GM19099 (cell line): ENCODE measurements around the gene ASCL4.
A peak's percentile ranks its signal among the peaks of the same experiment; 100 is the strongest.

ENCODE experiments used
- POLR2A ChIP-seq: IDR thresholded peaks from 3 replicates; pipeline ENCODE4 v1.6.1; 2011; ENCODE audit warnings: low read depth; ENCODE audit not compliant: insufficient read length; ENCODE audit errors: extremely low read depth

ASCL4 gene

GRCh38 chr12:107774349-107775029 is at the start of gene ASCL4:
TSS of gene ASCL4 (plus strand) at chr12:107774704. CDS start at chr12:107775219, 515 bp downstream.
- TF ChIP-seq POLR2A, result no peak

- TF ChIP-seq POLR2A, result no peak
These were observed 43.7 kb upstream of the ASCL4 start for GRCh38 chr12:107730618-107731341.

- no peak for TF ChIP-seq POLR2A
These were observed 43.1 kb upstream of the ASCL4 start for GRCh38 chr12:107731366-107731765.

GRCh38 chr12:107732365-107732764 is 42.1 kb upstream of the ASCL4 start:
- no peak for TF ChIP-seq POLR2A

GRCh38 chr12:107734139-107734538 is 40.4 kb upstream of the ASCL4 start:
- no peak for TF ChIP-seq POLR2A

GRCh38 chr12:107735763-107736162 is 38.7 kb upstream of the ASCL4 start:
- no peak for TF ChIP-seq POLR2A

GRCh38 chr12:107736914-107737313 is 37.6 kb upstream of the ASCL4 start:
- TF ChIP-seq POLR2A, result no peak

GRCh38 chr12:107748472-107748871 is 26.0 kb upstream of the ASCL4 start:
- TF ChIP-seq POLR2A, result no peak

GRCh38 chr12:107749083-107749482 is 25.4 kb upstream of the ASCL4 start:
- no peak for TF ChIP-seq POLR2A

GRCh38 chr12:107759410-107759809 is 15.1 kb upstream of the ASCL4 start:
- no peak for TF ChIP-seq POLR2A

- TF ChIP-seq POLR2A, result no peak
These were observed 14.2 kb upstream of the ASCL4 start for GRCh38 chr12:107760207-107760808.

GRCh38 chr12:107760809-107761501 is 13.5 kb upstream of the ASCL4 start, which contains the start of gene PRDM4:
TSS of gene PRDM4 (minus strand) at chr12:107761137. CDS start at chr12:107760515, 622 bp downstream.
- peak; percentile 89 for TF ChIP-seq POLR2A

GRCh38 chr12:107761502-107761904 is 13.0 kb upstream of the ASCL4 start:
- TF ChIP-seq POLR2A, result no peak

- no peak for TF ChIP-seq POLR2A
These were observed 11.6 kb upstream of the ASCL4 start for GRCh38 chr12:107762874-107763273.

- TF ChIP-seq POLR2A, result no peak
These were observed 9.9 kb upstream of the ASCL4 start for GRCh38 chr12:107764626-107765025.
